Breast epithelium (tissue), 4 donors: ENCODE measurements around the gene GABPA. TPM values are rescaled to one million over a fixed set of nuclear protein-coding genes. Genes with fewer than 3 reads are reported as not detected.
A peak's percentile ranks its signal among the peaks of the same experiment; 100 is the strongest.

ENCODE experiments used
- DNase-seq, 2 donors: peaks; one replicate each; pipeline ENCODE4 v3.0.0-alpha.2; 2019; ENCODE audit warnings: low spot score in 2 of 2
- H3K27ac ChIP-seq, 2 donors: fragments of 200-600 bp; sonication (generic) in 1 of 2; one replicate each; pipeline ENCODE4 v1.5.1; 2016 to 2019; ENCODE audit warnings: mild to moderate bottlenecking in 1 of 2
- H3K27me3 ChIP-seq, 2 donors: fragments of 200-600 bp; sonication (generic) in 1 of 2; one replicate each; pipeline versions ENCODE4 v1.5.1 to v1.6.0; 2017 to 2019; ENCODE audit warnings: control low read depth in 1 of 2, mild to moderate bottlenecking in 1 of 2
- H3K36me3 ChIP-seq: fragments of 200-600 bp; one replicate; pipeline ENCODE4 v1.5.1; 2019
- H3K4me1 ChIP-seq, 2 donors: fragments of 200-600 bp; sonication (generic); one replicate each; pipeline ENCODE4 v1.5.1; 2016 to 2019; ENCODE audit warnings: control low read depth in 1 of 2
- H3K4me3 ChIP-seq, 3 donors: fragments of 200-600 bp; sonication (generic); 1 replicate in 2 of 3; 2 replicates in 1 of 3; pipeline ENCODE4 v1.5.1; 2016 to 2019; ENCODE audit warnings: mild to moderate bottlenecking in 3 of 3, moderate library complexity in 2 of 3
- H3K9me3 ChIP-seq, 2 donors: fragments of 200-600 bp; sonication (generic) in 1 of 2; one replicate each; pipeline ENCODE4 v1.5.1; 2016 to 2019; ENCODE audit warnings: control low read depth in 1 of 2
- POLR2A ChIP-seq: fragments of 450-650 bp; IDR thresholded peaks from one replicate; pipeline ENCODE4 v1.6.1; 2016; ENCODE audit warnings: antibody characterized with exemption, mild to moderate bottlenecking, moderate library complexity
- POLR2AphosphoS5 ChIP-seq, 3 donors: sonication (generic); formaldehyde crosslinking; IDR thresholded peaks; one replicate each; pipeline ENCODE4 v1.6.1; 2017; ENCODE audit warnings: antibody characterized with exemption in 3 of 3
- intact Hi-C: fragments of 100-400 bp; cut with DNase I; formaldehyde crosslinking; loops from one replicate; pipeline ENCODE4 v1.15.1; 2023; ENCODE audit warnings: low total_unique reads
- total RNA-seq, 3 donors: library from RNA; depleted of rRNA; stranded (reverse); fragments of >200 nt; gene quantifications; one replicate each; pipeline ENCODE4 v1.1.0, GENCODE V29; 2016
- TF ChIP-seq, protein P1 (sequence below), 3 donors: fragments of 450-650 bp; IDR thresholded peaks; one replicate each; pipeline ENCODE4 v1.5.1; 2016 to 2017; ENCODE audit warnings: antibody characterized with exemption in 3 of 3, mild to moderate bottlenecking in 3 of 3, moderate library complexity in 3 of 3

GABPA gene
- total RNA-seq: 10 to 100 TPM; 25.8 to 35.3 (median 28.8) TPM

DNA sequence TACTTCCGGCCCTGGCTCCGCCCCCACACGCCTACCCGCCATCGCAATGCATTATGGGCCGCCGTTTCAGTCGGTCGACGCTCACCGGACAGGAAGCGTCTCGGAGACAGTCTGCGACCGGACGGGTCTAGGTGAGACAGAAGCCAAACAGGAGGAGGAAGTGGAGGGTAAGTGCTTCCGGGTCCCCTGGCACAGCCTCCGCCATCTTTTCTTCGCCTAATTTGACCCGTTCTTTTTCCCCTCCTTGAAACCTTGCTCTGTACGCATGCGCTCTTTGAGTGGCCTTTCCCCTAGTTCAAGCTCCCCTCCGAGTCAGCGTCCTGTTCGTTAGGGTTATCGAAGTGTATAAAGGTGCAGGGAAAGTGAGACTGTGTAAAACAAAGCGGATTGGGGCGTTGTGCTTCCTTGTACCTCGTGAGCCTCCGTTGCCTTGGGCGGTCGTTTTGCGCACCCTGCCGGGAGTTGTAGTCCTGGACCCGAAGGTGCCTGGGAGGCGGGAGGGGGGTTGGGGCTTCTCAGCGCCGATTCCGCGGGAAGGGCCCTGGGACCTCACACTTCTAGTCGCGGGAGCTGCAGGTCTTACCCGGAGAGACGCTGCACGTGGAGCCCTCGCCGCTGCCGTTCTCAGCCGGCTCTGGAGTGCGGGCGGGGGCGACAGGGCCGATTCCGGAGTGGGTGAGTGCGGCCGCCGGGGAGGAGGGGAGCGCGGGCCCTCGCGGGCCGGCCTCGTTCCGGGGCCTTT lies at the start of gene GABPA, which contains the start of gene ATP5PF:
TSS of gene GABPA (plus strand) at position 69 of the 742 bp plus-strand sequence. CDS start 6,627 bp downstream, outside the sequence.
TSS of gene ATP5PF (minus strand) at position 1 of the 742 bp plus-strand sequence. CDS start 5,110 bp downstream, outside the sequence.
- Histone ChIP-seq H3K4me1 (peaks cover 5 to 8% of the 10 kb centered on the region in 2 donors), H3K27me3 (no peaks in the 10 kb centered on the region), H3K27ac (peak within 1 kb of the TSS; percentile 99 to 100), H3K4me3 (peak within 1 kb of the TSS; percentile 68 to 95 (median 94)), H3K36me3 (no peaks in the 10 kb centered on the region), H3K9me3 (no peaks in the 10 kb centered on the region)
- intact Hi-C loops: no loop called here
- DNase-seq: peak; percentile 97
- TF ChIP-seq, protein P1, sequence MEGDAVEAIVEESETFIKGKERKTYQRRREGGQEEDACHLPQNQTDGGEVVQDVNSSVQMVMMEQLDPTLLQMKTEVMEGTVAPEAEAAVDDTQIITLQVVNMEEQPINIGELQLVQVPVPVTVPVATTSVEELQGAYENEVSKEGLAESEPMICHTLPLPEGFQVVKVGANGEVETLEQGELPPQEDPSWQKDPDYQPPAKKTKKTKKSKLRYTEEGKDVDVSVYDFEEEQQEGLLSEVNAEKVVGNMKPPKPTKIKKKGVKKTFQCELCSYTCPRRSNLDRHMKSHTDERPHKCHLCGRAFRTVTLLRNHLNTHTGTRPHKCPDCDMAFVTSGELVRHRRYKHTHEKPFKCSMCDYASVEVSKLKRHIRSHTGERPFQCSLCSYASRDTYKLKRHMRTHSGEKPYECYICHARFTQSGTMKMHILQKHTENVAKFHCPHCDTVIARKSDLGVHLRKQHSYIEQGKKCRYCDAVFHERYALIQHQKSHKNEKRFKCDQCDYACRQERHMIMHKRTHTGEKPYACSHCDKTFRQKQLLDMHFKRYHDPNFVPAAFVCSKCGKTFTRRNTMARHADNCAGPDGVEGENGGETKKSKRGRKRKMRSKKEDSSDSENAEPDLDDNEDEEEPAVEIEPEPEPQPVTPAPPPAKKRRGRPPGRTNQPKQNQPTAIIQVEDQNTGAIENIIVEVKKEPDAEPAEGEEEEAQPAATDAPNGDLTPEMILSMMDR (IDR thresholded peaks at IDR 0.05): peak in 2 of 3 donors; percentile 20 to 32
- TF ChIP-seq POLR2AphosphoS5 (IDR thresholded peaks at IDR 0.05) (peak; percentile 86 to 95 (median 92)), POLR2A (peak; percentile 17)

DNA sequence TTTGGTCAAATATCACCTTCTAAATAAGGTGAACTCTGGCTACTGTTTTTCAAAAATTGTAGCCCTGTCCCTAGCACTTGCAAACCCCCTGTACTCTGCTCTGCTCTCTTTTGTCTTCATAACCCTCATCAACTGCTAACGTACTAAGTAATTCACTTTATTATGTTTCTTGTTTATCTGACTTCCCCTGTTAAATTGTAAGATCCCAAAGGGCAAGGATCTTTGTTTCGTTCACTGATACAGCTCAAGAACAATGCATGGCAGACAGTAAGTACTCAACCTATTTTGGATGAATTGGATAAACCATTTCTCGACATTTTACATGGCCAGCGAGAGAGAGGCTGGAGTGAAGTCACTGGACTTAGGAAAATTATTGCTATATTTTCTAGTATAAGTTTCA lies 47.0 kb upstream of the GABPA start:
- TF ChIP-seq POLR2A (no peak), POLR2AphosphoS5 (IDR thresholded peaks at IDR 0.05) (no peak)
- TF ChIP-seq, protein P1 (IDR thresholded peaks at IDR 0.05): no peak
- H3K27me3 ChIP-seq: no peaks in the 10 kb centered on the region
- H3K9me3 ChIP-seq: no peaks in the 10 kb centered on the region
- H3K36me3 ChIP-seq: no peaks in the 10 kb centered on the region
- peak overlapping the region in 1 of 2 donors; percentile 29 for H3K27ac ChIP-seq
- H3K4me1 ChIP-seq: no peaks in the 10 kb centered on the region
- DNase-seq: no peak
- intact Hi-C loops: no loop called here
- no peak overlapping the region for H3K4me3 ChIP-seq

DNA sequence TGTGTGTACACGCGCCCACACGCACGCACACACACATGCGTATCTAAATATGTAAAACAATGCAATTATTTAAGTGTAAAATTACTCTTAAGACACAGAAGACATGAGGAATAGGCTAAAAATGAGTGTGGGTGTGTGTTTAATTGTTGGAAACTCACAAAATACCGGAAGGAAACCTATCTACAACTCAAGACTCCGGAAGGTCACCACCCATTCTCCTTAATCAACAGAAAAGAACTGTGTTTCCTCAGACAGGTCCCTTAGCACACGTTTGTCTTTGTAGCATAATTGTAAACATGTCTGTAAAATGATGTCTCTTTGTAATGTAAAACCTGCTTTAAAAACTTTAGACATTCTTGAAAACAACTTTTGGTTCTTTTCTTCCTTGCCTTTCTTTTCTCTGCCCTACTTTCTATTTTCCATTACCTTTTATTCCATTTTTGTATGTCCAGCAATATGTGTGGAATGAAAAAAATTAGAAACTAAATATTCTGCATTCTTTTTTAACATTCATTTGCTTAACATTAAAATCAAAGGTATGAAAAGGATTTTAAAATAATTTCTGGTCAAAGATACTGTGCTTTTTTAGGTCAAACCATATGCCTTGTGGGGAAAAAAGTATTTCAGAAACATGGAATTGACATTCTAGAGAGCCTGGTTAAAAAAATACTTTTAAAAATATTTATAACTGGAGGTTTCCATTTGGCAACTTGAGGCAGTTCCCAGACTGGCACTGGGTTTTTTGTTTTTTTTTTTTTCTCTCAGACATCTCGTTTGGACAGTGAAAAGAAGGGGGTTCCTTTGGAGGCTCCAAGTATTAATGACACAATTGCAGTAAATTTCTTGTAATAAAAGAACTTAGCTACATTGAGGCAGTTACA lies 46.3 kb upstream of the GABPA start:
- TF ChIP-seq POLR2A (no peak), POLR2AphosphoS5 (IDR thresholded peaks at IDR 0.05) (no peak)
- TF ChIP-seq, protein P1 (IDR thresholded peaks at IDR 0.05): no peak
- Histone ChIP-seq H3K4me3 (no peak overlapping the region), H3K9me3 (no peaks in the 10 kb centered on the region), H3K36me3 (no peaks in the 10 kb centered on the region), H3K27me3 (no peaks in the 10 kb centered on the region), H3K4me1 (no peaks in the 10 kb centered on the region), H3K27ac (peak overlapping the region in 1 of 2 donors; percentile 29)
- intact Hi-C loops: no loop called here
- no peak for DNase-seq

DNA sequence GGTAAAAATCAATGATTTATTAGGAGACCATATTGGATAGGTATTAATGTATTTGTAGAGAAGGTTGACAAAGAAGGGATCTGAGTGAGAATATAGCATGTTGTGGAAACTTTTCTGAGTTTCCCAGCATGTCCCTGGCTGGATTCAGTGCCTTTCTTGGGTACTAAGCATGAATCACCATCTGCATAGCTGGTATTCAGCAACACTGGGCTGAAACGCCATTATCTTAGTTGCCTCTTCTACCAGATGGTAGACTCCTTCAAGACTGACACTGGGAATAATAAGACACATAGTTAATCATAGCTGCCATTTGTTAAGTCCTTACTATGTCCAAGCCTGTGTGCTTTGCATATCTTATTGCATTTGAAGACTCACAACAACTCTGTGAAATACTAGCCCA lies 45.5 kb upstream of the GABPA start:
- TF ChIP-seq, protein P1 (IDR thresholded peaks at IDR 0.05): no peak
- no peak for TF ChIP-seq POLR2AphosphoS5 (IDR thresholded peaks at IDR 0.05)
- TF ChIP-seq POLR2A: no peak
- intact Hi-C loops: no loop called here
- Histone ChIP-seq H3K4me1 (no peaks in the 10 kb centered on the region), H3K36me3 (no peaks in the 10 kb centered on the region), H3K27me3 (no peaks in the 10 kb centered on the region), H3K9me3 (no peaks in the 10 kb centered on the region), H3K4me3 (no peak overlapping the region), H3K27ac (no peak overlapping the region)
- DNase-seq: no peak
